A673 (cell line): ENCODE measurements around the gene MCM10. TPM values are rescaled to one million over a fixed set of nuclear protein-coding genes. Genes with fewer than 3 reads are reported as not detected.

Experiments used
- BruUV-seq: library from RNA; stranded (reverse); fragments of 400-500 nt; replicated peaks from 2 replicates; lab custom pipeline; 2021; lab: Mats Ljungman, UMichigan
- CTCF ChIA-PET: fragments of 300-600 bp; sonication (Branson Sonifier 250); formaldehyde crosslinking; loops from one replicate; lab custom pipeline; 2022; ENCODE audit warnings: antibody characterized with exemption; lab: Charles Lee
- POLR2A ChIA-PET: fragments of 300-600 bp; sonication (Branson Sonifier 250); formaldehyde crosslinking; loops from one replicate; lab custom pipeline; 2022; ENCODE audit warnings: antibody characterized with exemption; ENCODE audit not compliant: low non-redundant PET; lab: Charles Lee
- DNase-seq: peaks from one replicate; pipeline ENCODE4 v3.0.0-alpha.2; 2015; ENCODE audit warnings: low spot score
- H3K27ac ChIP-seq: fragments of 200-600 bp; sonication (generic); 2 replicates; pipeline ENCODE4 v1.5.1; 2016; ENCODE audit warnings: mixed run types, low read depth, mild to moderate bottlenecking, mixed read lengths, antibody characterized with exemption, low read length; ENCODE audit not compliant: poor library complexity, severe bottlenecking
- H3K27me3 ChIP-seq: fragments of 200-600 bp; sonication (generic); replicated peaks from 2 replicates; pipeline ENCODE4 v1.6.1; 2017; ENCODE audit warnings: mixed run types, low read depth, mild to moderate bottlenecking, mixed read lengths, antibody characterized with exemption, low read length; ENCODE audit not compliant: insufficient read depth, poor library complexity
- H3K36me3 ChIP-seq: fragments of 200-600 bp; sonication (generic); 2 replicates; pipeline ENCODE4 v1.6.1; 2016; ENCODE audit warnings: mixed run types, mild to moderate bottlenecking, mixed read lengths, antibody characterized with exemption, low read length; ENCODE audit not compliant: insufficient read depth, poor library complexity, severe bottlenecking
- H3K4me1 ChIP-seq: fragments of 200-600 bp; sonication (generic); 2 replicates; pipeline ENCODE4 v1.6.1; 2017; ENCODE audit warnings: mixed run types, mild to moderate bottlenecking, mixed read lengths, antibody characterized with exemption, low read length; ENCODE audit not compliant: insufficient read depth, poor library complexity, severe bottlenecking
- H3K4me3 ChIP-seq: fragments of 200-600 bp; sonication (generic); 2 replicates; pipeline ENCODE4 v1.5.1; 2016; ENCODE audit warnings: low read depth, mixed run types, mild to moderate bottlenecking, mixed read lengths, low read length; ENCODE audit not compliant: poor library complexity, severe bottlenecking
- H3K9me3 ChIP-seq: fragments of 200-600 bp; sonication (generic); 2 replicates; pipeline ENCODE4 v1.6.1; 2016; ENCODE audit warnings: mixed run types, low read depth, mild to moderate bottlenecking, mixed read lengths, antibody characterized with exemption, low read length; ENCODE audit not compliant: poor library complexity, severe bottlenecking
- EZH2 ChIP-seq: fragments of 200-600 bp; sonication (generic); IDR thresholded peaks from 2 replicates; pipeline ENCODE4 v1.6.1; 2017; ENCODE audit warnings: borderline replicate concordance, low read depth, mild to moderate bottlenecking, mixed read lengths, antibody characterized with exemption, low read length; ENCODE audit not compliant: poor library complexity, severe bottlenecking
- intact Hi-C: fragments of 100-400 bp; cut with micrococcal nuclease; formaldehyde crosslinking; loops from one replicate; pipeline ENCODE4 v1.10.0; 2022; ENCODE audit not compliant: unreplicated experiment
- total RNA-seq: library from RNA; stranded (reverse); gene quantifications from 2 replicates; pipeline ENCODE4 v1.2.3, GENCODE V29; 2021
- TF ChIP-seq, protein P1 (sequence below): fragments of 300-800, 200-600 bp; sonication (generic); conservative IDR thresholded peaks from 2 replicates; pipeline ENCODE4 v1.5.1; 2017; ENCODE audit warnings: low read depth, mild to moderate bottlenecking, antibody characterized with exemption, low read length, moderate library complexity, mixed read lengths

The MCM10 gene
- total RNA-seq, 1 experiment from 2014 or later, result 97.5 TPM

DNA sequence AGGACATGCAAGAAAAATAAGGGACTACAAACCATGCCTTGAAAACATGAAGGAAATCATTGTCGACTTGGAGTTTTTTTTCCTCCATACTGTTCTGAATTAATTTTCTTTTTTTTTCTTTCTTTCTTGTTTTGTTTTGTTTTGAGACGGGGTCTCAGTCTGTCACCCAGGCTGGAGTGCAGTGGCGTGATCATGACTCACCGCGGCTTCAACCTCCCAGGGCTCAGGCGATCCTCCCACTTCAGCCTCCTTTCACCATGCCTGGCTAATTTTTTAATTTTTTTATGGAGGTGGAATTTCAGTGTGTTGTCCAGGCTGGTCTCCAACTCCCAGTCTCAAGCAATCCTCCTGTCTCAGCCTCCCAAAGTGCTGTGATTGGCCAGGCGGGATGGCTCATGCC, 61.2 kb downstream of the MCM10 start:
- no peaks in the 10 kb centered on the region for H3K4me1 ChIP-seq
- intact Hi-C loops, result no loop called here
- no peak overlapping the region for H3K27ac ChIP-seq
- CTCF ChIA-PET, result no interaction called here
- BruUV-seq, result no TSS peak
- POLR2A ChIA-PET, result no interaction called here
- no peak for DNase-seq
- no peaks in the 10 kb centered on the region for H3K9me3 ChIP-seq
- no peaks in the 10 kb centered on the region for H3K27me3 ChIP-seq
- no peaks in the 10 kb centered on the region for H3K36me3 ChIP-seq
- TF ChIP-seq, protein P1, sequence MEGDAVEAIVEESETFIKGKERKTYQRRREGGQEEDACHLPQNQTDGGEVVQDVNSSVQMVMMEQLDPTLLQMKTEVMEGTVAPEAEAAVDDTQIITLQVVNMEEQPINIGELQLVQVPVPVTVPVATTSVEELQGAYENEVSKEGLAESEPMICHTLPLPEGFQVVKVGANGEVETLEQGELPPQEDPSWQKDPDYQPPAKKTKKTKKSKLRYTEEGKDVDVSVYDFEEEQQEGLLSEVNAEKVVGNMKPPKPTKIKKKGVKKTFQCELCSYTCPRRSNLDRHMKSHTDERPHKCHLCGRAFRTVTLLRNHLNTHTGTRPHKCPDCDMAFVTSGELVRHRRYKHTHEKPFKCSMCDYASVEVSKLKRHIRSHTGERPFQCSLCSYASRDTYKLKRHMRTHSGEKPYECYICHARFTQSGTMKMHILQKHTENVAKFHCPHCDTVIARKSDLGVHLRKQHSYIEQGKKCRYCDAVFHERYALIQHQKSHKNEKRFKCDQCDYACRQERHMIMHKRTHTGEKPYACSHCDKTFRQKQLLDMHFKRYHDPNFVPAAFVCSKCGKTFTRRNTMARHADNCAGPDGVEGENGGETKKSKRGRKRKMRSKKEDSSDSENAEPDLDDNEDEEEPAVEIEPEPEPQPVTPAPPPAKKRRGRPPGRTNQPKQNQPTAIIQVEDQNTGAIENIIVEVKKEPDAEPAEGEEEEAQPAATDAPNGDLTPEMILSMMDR, result no peak
- TF ChIP-seq EZH2, result no peak
- no peak overlapping the region for H3K4me3 ChIP-seq

DNA sequence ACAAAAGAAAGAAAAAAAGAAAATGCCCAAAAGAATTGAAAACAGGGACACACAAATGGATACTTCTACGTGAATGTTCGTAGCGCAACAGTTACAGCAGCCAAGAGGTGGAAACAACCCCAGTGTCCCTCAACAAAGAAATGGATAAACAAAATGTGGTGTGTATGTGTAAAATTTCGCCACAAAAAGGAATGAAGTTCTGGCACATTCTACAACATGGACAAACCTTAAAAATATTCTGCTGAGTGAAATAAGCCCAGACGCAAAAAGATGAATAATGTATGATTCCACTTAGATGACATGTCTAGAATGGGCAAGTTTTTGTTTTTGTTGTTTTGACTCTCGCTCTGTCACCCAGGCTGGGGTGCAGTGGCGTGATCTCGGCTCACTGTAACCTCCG, 61.9 kb downstream of the MCM10 start:
- Histone ChIP-seq H3K27ac (no peak overlapping the region), H3K9me3 (no peaks in the 10 kb centered on the region), H3K4me3 (no peak overlapping the region), H3K4me1 (no peaks in the 10 kb centered on the region), H3K27me3 (no peaks in the 10 kb centered on the region), H3K36me3 (no peaks in the 10 kb centered on the region)
- BruUV-seq, result no TSS peak
- no peak for DNase-seq
- intact Hi-C loops, result no loop called here
- TF ChIP-seq, protein P1, result no peak
- no peak for TF ChIP-seq EZH2
- POLR2A ChIA-PET, result no interaction called here
- CTCF ChIA-PET, result no interaction called here

DNA sequence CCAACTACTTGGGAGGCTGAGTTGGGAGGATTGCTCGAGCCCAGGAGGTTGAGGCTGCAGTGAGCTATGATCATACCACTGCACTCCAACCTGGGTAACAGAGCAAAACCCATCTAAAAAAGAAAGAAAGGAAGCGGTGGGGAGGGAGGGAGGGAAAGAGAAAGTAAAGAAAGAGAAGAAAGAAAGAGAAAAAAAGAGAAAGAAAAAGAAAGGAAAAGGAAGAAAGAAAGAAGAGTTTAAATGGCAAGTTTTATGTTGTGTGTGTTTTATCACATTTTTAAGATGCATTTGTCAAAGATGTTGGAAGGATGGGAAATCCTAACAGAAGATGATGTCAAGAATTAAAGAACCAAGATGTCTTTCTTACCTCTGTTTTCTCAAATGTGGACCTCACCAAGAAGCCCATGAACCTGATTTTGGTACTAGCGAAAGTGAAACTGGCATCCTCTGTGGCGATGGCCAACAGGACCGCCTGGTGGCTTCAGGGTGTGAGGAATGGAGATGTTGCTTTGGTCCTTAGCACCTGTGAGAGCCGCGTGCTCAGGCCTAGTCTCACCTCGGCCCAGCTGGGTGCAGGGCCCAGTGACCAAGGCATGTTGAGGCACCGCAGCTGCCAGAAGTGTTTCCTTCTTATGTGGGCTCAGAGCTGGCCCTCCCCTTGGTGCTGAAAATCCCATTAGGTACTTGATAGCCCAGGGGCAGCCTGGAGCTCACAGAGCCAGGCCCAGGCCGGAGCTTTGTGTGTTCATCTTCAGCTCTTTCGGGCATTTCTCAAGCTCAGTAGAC, 63.0 kb downstream of the MCM10 start:
- H3K4me1 ChIP-seq, result no peaks in the 10 kb centered on the region
- H3K27me3 ChIP-seq, result no peaks in the 10 kb centered on the region
- intact Hi-C loops, result no loop called here
- no peak for DNase-seq
- no TSS peak for BruUV-seq
- H3K9me3 ChIP-seq, result no peaks in the 10 kb centered on the region
- TF ChIP-seq, protein P1, result no peak
- TF ChIP-seq EZH2, result no peak
- POLR2A ChIA-PET, result no interaction called here
- H3K36me3 ChIP-seq, result no peaks in the 10 kb centered on the region
- no peak overlapping the region for H3K4me3 ChIP-seq
- no peak overlapping the region for H3K27ac ChIP-seq
- CTCF ChIA-PET, result no interaction called here
